GM19238 (cell line): ENCODE measurements around the gene HDDC3.
A peak's percentile ranks its signal among the peaks of the same experiment; 100 is the strongest.

Experiments
- DNase-seq: peaks from one replicate; pipeline ENCODE4 v3.0.0; 2011; ENCODE audit warnings: low spot score; ENCODE audit not compliant: insufficient read length

The HDDC3 gene

DNA sequence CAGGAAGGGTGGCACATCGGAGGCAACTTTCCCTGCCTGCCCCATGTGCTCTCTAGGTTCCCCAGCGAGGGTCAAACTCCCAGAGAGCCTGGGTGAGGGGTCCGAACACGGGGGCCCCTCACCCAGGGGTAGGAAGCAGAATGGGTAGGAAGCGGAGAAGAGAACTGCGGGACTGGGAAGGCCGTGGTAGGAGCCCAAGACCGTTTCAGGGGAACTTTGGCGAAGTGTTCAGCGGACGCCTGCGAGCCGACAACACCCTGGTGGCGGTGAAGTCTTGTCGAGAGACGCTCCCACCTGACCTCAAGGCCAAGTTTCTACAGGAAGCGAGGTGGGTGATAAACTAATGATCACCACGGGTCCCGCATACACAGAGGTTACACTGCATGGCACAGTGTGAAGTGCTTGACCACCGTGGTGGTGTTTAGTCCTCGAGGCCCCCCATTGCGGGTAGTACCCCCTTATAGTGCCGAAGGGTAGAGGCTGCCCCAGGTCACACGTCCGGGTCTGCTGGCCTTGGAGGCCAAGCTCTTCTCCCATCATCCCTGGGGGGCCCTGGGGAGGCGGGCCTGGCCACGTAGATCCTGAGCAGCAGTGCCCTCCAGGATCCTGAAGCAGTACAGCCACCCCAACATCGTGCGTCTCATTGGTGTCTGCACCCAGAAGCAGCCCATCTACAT, 39.7 kb downstream of the HDDC3 start:
- DNase-seq = no peak

DNA sequence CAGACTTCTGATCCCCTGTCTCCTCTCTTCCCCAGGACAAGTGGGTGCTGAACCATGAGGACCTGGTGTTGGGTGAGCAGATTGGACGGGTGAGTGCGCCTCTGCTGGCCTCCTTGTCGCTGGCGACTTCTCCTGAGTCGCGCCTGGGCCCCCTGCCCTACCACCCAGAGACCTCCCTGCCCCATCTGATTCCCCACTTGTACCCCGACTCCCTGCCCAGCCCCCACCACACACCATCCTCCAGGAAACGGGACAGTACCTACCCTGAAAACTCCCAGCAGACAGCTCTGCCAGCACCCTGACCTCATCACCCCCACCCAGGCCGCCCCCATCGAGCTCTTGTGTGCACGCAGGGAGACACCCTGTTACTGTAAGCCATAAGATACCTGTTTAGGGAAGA, 40.3 kb downstream of the HDDC3 start:
- no peak for DNase-seq

DNA sequence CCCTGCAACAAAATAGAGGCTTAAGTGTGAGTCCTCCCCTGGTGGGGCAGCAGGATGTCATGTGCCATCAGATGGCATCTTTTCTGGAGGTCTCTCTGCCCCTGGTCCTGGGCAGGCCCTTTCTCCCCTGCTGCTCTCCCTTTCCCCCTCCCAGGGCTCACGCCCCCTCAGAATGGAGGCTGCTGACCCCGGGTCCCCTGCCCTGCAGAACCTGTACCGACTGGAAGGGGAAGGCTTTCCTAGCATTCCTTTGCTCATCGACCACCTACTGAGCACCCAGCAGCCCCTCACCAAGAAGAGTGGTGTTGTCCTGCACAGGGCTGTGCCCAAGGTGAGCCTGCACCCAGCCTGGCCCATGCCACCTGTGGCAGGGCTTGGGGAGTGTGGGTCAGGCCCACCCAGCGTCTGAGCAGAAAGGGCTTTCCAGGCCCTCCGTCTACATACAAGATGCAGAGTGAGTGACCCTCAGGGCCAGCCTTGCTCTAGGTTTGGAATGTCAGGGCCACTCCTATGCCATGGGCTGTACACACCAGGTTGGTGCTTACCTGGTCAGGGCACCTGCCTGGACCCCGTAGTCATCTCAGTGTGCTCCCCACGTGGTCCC, 40.9 kb downstream of the HDDC3 start:
- no peak for DNase-seq

DNA sequence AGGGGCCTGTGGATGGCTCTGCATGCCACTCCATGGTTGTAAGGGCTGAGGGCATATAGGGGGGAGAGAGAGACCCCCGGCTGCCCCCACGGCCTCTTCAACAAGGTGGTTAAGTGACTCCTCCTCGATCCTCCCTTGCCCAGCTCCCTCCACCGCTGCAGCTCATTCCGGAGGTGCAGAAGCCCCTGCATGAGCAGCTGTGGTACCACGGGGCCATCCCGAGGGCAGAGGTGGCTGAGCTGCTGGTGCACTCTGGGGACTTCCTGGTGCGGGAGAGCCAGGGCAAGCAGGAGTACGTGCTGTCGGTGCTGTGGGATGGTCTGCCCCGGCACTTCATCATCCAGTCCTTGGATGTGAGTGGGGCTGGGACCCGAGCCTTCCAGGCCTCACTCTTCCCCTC, 41.5 kb downstream of the HDDC3 start:
- no peak for DNase-seq

DNA sequence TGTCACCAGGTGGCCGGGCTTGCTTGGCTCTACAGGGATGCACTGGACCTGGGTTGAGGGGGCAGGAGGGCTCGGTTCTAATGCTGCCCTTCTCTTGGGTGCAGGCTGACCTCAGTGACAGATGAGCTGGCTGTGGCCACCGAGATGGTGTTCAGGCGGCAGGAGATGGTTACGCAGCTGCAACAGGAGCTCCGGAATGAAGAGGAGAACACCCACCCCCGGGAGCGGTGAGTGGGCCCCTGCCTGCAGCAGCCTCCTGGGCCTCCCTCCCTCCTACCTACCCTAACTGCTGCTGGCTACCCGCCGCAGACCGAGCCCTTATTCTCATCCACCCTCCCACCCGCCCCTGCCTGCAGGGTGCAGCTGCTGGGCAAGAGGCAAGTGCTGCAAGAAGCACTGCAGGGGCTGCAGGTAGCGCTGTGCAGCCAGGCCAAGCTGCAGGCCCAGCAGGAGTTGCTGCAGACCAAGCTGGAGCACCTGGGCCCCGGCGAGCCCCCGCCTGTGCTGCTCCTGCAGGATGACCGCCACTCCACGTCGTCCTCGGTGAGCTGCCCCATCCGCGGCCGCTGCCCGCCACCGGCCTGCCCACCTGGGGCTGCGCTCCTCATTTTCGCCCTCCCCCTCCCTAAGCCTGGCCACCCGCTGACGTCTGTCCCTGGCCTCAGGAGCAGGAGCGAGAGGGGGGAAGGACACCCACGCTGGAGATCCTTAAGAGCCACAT, 42.5 kb downstream of the HDDC3 start:
- DNase-seq = no peak

DNA sequence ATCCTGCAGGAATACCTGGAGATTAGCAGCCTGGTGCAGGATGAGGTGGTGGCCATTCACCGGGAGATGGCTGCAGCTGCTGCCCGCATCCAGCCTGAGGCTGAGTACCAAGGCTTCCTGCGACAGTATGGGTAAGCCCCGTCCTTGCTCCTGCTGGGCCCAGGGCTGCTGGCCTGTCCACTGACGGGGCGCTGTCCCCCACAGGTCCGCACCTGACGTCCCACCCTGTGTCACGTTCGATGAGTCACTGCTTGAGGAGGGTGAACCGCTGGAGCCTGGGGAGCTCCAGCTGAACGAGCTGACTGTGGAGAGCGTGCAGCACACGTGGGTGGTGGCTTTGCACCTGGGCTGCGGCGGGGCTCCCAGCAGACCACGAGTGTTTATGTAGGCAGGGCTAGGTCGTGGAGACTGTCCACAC, 43.0 kb downstream of the HDDC3 start:
- DNase-seq = no peak

DNA sequence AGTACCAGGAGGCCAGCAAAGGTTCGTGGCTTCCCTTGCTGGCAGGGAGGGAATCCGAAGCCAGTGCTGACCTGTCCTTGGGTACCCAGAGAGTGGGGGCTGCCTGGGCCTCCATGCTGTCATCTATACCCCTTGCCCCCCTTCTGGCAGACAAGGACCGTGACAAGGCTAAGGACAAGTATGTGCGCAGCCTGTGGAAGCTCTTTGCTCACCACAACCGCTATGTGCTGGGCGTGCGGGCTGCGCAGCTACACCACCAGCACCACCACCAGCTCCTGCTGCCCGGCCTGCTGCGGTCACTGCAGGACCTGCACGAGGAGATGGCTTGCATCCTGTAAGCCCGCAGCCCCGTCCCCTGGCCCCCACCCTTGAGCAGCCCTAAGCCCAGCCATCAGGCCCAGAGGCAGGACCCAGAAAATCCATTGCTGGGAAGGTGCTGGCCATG, 45.3 kb downstream of the HDDC3 start:
- DNase-seq = no peak

DNA sequence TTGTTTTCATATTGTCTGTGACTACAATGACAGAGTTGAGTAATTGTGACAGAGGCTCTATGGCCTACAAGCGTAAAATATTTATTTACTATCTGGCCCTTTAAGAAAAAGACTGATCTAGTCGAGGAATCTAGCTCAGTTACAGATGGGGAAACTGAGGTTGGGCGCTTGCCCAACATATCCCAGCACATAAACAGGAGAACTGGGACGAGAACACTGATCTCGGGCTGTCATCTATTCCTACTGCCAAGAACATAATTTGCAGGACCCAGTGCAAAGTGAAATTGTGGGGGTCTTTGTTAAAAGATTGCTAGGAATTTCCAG, 46.1 kb downstream of the HDDC3 start:
- no peak for DNase-seq

DNA sequence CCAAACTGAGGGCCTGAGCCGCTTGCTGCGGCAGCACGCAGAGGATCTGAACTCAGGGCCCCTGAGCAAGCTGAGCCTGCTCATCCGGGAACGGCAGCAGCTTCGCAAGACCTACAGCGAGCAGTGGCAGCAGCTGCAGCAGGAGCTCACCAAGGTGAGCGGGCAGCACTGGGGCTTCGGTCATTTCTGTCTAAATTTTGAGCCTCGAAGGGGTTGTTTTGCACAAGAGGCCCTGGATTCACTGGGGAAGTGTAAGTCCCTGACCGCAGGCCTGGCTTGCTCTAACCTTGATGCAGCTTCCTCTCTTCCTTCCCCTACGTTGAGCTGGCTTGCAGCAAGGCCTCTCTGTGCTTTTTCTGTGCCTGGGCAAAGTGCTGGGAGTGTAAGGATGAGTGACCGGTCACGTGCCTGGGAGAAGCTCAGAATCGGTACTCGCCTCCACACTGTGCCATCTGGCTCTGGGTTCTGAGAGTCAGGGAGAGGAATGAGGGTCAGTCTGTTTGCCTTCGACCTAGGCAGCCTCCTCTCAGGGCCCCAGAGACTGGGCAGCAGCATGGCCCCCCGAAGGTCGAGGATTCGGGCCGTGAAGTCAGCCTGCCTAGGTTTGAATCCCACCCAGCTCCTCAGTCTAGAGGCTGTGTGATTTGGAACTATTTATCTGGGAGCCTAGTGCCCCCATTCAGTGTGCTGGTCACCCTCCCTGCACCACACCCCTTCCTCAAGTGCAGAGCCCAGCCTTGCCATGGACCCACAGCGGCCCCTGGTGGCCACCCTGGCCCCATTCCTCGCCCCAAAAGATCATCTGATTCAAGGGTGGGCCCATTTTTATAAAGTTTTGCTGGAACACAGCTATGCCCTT, 46.7 kb downstream of the HDDC3 start:
- peak; percentile 66 for DNase-seq

DNA sequence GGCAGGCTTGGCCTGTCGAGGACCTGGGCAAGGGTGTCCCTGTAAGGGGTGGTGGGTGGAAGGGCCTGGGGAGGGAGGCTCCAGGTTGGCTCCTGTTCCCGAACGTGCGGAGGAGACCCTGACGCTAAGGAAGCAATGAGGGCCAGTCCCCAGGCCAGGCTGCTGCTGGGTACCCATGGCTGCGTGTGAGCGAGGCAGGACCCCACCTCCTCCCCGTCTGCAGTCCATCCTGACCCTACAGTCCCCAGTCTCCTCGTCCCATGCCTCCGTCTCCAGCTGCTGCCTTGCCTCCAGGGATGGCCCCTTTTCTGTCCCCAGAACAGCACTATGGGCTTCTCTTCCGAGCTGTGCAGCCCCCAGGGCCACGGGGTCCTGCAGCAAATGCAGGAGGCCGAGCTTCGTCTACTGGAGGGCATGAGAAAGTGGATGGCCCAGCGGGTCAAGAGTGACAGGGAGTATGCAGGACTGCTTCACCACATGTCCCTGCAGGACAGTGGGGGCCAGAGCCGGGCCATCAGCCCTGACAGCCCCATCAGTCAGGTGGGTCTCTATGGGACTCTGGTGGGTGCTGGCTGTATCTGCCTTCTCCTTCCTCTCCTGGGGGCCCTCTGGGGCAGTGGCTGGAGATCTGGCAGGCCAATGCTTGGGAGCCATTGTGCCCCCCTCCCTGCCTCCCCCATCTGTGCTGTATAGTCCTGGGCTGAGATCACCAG, 47.5 kb downstream of the HDDC3 start:
- DNase-seq = no peak

DNA sequence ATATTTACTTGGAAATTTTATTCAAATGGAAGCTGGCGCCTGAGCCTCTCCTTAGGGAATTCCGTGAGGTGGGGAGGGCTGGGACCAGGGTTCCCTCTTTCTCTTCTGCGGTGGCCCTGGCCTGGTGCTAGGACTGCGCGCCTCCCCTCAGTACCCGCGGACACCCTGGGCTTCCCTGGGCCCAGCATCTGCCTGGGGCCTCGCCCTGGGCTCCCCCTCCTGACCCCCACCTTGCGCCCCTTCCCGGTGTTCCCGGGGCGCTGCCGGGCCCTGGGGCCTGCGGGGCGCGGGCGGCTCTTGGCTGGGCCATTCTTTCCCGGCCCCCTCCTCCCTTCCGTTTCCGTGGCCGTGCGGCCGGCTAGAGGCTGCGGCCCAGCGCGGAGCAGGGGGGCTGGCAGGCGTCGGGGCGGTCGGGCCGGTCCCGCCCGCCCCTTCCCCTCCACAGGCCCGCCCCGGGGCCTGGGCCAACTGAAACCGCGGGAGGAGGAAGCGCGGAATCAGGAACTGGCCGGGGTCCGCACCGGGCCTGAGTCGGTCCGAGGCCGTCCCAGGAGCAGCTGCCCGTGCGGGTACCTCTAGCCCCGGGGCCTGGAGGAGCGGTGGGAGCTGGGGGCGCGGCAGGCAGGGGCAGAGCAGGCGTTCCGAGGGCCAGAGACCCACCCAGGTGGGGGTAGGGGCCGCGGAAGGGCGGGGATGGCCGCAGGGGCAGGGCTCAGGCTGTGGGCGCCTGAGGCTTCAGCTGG, 48.2 kb downstream of the HDDC3 start, which contains the start of gene FES:
TSS of gene FES (plus strand) at position 529 of the 743 bp plus-strand sequence. CDS start 542 bp downstream, outside the sequence.
- DNase-seq = no peak

DNA sequence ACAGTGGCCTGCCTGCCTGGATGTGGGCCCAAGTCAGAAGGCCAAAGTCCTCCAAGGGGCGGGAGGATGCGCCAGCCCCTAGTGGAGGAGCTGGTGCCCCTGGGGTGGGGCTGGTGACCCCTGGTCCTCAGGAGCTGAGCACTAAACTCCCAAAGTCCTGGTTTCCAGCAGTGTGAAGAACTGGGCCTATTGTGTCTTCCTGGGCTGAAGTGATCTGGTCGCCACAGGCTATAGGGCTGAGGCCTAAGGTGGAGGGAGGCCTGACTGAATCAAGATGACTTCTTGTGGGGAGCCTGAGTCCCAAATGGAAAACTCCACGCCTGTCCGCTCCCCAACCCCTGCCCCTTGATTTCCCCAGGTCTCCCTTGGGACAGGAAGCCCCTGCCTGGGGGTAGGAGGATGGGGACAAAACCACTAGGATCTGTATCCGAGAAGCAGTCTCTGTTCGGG, 48.8 kb downstream of the HDDC3 start:
- no peak for DNase-seq

DNA sequence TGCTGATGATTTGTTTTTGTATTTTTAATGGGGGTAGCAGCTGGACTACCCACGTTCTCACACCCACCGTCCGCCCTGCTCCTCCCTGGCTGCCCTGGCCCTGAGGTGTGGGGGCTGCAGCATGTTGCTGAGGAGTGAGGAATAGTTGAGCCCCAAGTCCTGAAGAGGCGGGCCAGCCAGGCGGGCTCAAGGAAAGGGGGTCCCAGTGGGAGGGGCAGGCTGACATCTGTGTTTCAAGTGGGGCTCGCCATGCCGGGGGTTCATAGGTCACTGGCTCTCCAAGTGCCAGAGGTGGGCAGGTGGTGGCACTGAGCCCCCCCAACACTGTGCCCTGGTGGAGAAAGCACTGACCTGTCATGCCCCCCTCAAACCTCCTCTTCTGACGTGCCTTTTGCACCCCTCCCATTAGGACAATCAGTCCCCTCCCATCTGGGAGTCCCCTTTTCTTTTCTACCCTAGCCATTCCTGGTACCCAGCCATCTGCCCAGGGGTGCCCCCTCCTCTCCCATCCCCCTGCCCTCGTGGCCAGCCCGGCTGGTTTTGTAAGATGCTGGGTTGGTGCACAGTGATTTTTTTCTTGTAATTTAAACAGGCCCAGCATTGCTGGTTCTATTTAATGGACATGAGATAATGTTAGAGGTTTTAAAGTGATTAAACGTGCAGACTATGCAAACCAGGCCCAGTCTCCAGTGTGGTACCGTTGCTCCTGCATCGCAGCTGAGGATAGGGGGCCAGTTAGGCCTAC, 49.4 kb downstream of the HDDC3 start:
- no peak for DNase-seq

DNA sequence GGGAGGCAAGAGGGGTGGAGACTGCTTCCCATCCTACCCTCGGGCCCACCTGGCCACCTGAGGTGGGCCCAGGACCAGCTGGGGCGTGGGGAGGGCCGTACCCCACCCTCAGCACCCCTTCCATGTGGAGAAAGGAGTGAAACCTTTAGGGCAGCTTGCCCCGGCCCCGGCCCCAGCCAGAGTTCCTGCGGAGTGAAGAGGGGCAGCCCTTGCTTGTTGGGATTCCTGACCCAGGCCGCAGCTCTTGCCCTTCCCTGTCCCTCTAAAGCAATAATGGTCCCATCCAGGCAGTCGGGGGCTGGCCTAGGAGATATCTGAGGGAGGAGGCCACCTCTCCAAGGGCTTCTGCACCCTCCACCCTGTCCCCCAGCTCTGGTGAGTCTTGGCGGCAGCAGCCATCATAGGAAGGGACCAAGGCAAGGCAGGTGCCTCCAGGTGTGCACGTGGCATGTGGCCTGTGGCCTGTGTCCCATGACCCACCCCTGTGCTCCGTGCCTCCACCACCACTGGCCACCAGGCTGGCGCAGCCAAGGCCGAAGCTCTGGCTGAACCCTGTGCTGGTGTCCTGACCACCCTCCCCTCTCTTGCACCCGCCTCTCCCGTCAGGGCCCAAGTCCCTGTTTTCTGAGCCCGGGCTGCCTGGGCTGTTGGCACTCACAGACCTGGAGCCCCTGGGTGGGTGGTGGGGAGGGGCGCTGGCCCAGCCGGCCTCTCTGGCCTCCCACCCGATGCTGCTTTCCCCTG, 50.2 kb downstream of the HDDC3 start:
- no peak for DNase-seq

DNA sequence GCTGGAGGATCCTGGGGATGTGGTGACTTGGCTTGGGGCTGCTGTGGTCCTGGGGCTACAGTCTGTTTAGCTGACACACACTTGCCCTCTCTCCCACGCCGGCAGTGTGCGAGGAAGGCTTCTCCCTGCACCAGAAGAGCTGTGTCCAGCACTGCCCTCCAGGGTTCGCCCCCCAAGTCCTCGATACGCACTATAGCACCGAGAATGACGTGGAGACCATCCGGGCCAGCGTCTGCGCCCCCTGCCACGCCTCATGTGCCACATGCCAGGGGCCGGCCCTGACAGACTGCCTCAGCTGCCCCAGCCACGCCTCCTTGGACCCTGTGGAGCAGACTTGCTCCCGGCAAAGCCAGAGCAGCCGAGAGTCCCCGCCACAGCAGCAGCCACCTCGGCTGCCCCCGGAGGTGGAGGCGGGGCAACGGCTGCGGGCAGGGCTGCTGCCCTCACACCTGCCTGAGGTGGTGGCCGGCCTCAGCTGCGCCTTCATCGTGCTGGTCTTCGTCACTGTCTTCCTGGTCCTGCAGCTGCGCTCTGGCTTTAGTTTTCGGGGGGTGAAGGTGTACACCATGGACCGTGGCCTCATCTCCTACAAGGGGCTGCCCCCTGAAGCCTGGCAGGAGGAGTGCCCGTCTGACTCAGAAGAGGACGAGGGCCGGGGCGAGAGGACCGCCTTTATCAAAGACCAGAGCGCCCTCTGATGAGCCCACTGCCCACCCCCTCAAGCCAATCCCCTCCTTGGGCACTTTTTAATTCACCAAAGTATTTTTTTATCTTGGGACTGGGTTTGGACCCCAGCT, 51.0 kb downstream of the HDDC3 start:
- DNase-seq = no peak

DNA sequence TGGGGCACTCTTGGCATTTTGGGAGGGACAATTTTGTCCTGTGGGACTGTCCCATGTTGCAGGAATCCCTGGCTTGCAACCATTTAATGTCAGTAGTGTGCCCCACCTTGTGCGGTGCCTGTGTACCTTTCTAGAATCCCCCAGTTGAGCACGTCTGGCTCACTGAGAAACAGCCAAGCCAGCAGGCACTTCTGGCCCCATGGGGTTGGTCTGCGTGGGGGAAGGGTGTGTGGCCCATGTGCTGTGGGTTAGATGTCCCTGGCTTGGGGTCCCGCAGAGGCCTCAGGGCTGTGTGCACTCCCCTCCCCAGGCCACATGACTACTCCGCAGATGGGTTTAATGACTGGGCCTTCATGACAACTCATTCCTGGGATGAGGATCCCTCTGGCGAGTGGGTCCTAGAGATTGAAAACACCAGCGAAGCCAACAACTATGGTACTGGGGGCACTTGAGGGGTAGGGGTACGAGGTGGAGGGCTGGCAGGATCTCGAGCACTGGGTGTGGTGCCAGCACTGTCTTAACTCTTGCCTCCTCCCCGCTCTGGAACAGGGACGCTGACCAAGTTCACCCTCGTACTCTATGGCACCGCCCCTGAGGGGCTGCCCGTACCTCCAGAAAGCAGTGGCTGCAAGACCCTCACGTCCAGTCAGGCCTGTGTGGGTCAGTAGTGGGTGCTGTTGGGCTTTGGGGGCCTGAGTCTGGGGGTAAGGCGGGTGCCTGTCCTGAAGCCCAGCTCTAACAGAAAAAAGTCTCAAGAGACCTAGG, 51.8 kb downstream of the HDDC3 start:
- no peak for DNase-seq
